Fibroblast of lung (primary cell): ENCODE data around the gene MYO5B. TPM values are rescaled to one million over a fixed set of nuclear protein-coding genes. Genes with fewer than 3 reads are reported as not detected.

Experiments
- DNase-seq, 2 donors: peaks; one replicate each; pipeline versions ENCODE4 v3.0.0 to v3.0.0-alpha.2; 2010; ENCODE audit warnings: low read depth in 2 of 2
- H2AFZ ChIP-seq: 2 replicates; pipeline ENCODE4 v1.5.1; 2012; ENCODE audit warnings: low read length, control low read depth, inconsistent platforms
- H3K27ac ChIP-seq: 2 replicates; pipeline ENCODE4 v1.5.1; 2011; ENCODE audit warnings: low read length, control low read depth; ENCODE audit not compliant: insufficient read depth
- H3K27me3 ChIP-seq: 2 replicates; pipeline ENCODE4 v1.5.1; 2011; ENCODE audit warnings: mild to moderate bottlenecking, low read length; ENCODE audit not compliant: control insufficient read depth, insufficient read depth
- H3K36me3 ChIP-seq: 2 replicates; pipeline ENCODE4 v1.5.1; 2011; ENCODE audit warnings: low read length; ENCODE audit not compliant: control insufficient read depth, insufficient read depth
- H3K4me1 ChIP-seq: 2 replicates; pipeline ENCODE4 v1.5.1; 2011; ENCODE audit warnings: low read length; ENCODE audit not compliant: control insufficient read depth, insufficient read depth; ENCODE audit errors: extremely low read depth
- H3K4me2 ChIP-seq: 2 replicates; pipeline ENCODE4 v1.5.1; 2011; ENCODE audit warnings: low read length, control low read depth; ENCODE audit not compliant: insufficient read depth; ENCODE audit errors: extremely low read depth
- H3K4me3 ChIP-seq, 4 experiments: fragments of 200-600 bp in 1 of 4; sonication (generic) in 1 of 4; replicated peaks in 1 of 4; 2 replicates each; pipeline ENCODE4 v1.5.1; 2011 to 2016; ENCODE audit warnings: low read length in 4 of 4, low read depth in 3 of 4, mild to moderate bottlenecking in 3 of 4, control low read depth in 2 of 4, inconsistent platforms in 1 of 4, mixed read lengths in 1 of 4; ENCODE audit not compliant: insufficient read depth in 1 of 4; ENCODE audit errors: control extremely low read depth in 1 of 4
- H3K79me2 ChIP-seq: 2 replicates; pipeline ENCODE4 v1.5.1; 2012; ENCODE audit warnings: mild to moderate bottlenecking, low read length, inconsistent platforms; ENCODE audit not compliant: control insufficient read depth, insufficient read depth
- H3K9ac ChIP-seq: 2 replicates; pipeline ENCODE4 v1.5.1; 2011; ENCODE audit warnings: mild to moderate bottlenecking, low read length, control low read depth; ENCODE audit not compliant: insufficient read depth
- H3K9me3 ChIP-seq: 2 replicates; pipeline ENCODE4 v1.5.1; 2012; ENCODE audit warnings: low read depth, low read length; ENCODE audit not compliant: control insufficient read depth, insufficient read depth
- H4K20me1 ChIP-seq: 2 replicates; pipeline ENCODE4 v1.5.1; 2011; ENCODE audit warnings: low read length; ENCODE audit not compliant: control insufficient read depth, insufficient read depth; ENCODE audit errors: extremely low read depth
- EZH2 ChIP-seq: IDR thresholded peaks from 2 replicates; pipeline ENCODE4 v1.5.1; 2012; ENCODE audit warnings: low read length, control low read depth, mild to moderate bottlenecking; ENCODE audit errors: missing control alignments
- polyA plus RNA-seq, 2 donors: library from polyadenylated mRNA; depleted of rRNA in 1 of 2; stranded (reverse) in 1 of 2; unstranded in 1 of 2; fragments of >200 nt; gene quantifications; 2 replicates each; pipeline ENCODE4 v1.2.1, GENCODE V29; 2011 to 2012; ENCODE audit warnings: missing spikeins in 1 of 2
- total RNA-seq: library from RNA; depleted of rRNA; stranded (reverse); fragments of >200 nt; gene quantifications from 2 replicates; pipeline ENCODE4 v1.2.1, GENCODE V29; 2014
- TF ChIP-seq, protein P1 (sequence below), 2 donors: IDR thresholded peaks in 1 of 2; conservative IDR thresholded peaks in 1 of 2; 1 replicate in 1 of 2; 2 replicates in 1 of 2; pipeline ENCODE4 v1.5.1; 2011 to 2012; ENCODE audit warnings: low read length in 2 of 2, control low read depth in 1 of 2, inconsistent platforms in 1 of 2, low read depth in 1 of 2, mild to moderate bottlenecking in 1 of 2

Gene MYO5B
- total and polyA plus RNA-seq, 2 donors (not counting 1 experiment from before 2014, with no cell fraction given) = under 0.01 to 0.06 TPM

DNA sequence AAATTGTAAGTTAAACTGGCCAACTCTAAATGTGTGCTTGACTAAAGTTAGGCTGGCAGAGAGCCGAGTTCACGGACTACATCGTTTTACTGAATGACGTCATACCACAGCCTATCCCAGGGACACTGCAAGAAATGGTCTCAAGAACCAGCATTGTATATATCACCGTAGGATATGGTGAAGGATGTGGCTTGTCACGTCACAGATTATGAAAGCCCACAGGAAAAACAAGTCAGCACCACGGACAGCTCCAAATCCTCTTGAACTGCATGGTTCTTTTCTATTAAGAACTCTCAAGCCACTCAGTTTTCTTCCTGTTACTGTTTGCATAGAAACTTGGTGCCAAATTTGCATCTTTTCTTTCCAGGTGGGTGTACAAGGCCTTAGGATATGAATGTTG, 296.5 kb downstream of the MYO5B start:
- DNase-seq = peak; percentile 67 to 76
- Histone ChIP-seq H3K27me3 (no peaks in the 10 kb centered on the region), H3K9ac (no peak overlapping the region), H3K9me3 (no peaks in the 10 kb centered on the region), H3K4me1 (no peaks in the 10 kb centered on the region), H3K4me2 (no peak overlapping the region), H3K27ac (no peak overlapping the region), H3K4me3 (no peak overlapping the region), H3K79me2 (no peaks in the 10 kb centered on the region), H4K20me1 (no peaks in the 10 kb centered on the region), H3K36me3 (no peaks in the 10 kb centered on the region), H2AFZ (no peak overlapping the region)
- TF ChIP-seq EZH2 = no peak
- TF ChIP-seq, protein P1, sequence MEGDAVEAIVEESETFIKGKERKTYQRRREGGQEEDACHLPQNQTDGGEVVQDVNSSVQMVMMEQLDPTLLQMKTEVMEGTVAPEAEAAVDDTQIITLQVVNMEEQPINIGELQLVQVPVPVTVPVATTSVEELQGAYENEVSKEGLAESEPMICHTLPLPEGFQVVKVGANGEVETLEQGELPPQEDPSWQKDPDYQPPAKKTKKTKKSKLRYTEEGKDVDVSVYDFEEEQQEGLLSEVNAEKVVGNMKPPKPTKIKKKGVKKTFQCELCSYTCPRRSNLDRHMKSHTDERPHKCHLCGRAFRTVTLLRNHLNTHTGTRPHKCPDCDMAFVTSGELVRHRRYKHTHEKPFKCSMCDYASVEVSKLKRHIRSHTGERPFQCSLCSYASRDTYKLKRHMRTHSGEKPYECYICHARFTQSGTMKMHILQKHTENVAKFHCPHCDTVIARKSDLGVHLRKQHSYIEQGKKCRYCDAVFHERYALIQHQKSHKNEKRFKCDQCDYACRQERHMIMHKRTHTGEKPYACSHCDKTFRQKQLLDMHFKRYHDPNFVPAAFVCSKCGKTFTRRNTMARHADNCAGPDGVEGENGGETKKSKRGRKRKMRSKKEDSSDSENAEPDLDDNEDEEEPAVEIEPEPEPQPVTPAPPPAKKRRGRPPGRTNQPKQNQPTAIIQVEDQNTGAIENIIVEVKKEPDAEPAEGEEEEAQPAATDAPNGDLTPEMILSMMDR (conservative IDR thresholded peaks at IDR 0.05 in 1 of 2, IDR thresholded peaks at IDR 0.05 in 1 of 2; ENCODE audit: low read depth in 1 of 2, low read length in 2 of 2) = no peak

DNA sequence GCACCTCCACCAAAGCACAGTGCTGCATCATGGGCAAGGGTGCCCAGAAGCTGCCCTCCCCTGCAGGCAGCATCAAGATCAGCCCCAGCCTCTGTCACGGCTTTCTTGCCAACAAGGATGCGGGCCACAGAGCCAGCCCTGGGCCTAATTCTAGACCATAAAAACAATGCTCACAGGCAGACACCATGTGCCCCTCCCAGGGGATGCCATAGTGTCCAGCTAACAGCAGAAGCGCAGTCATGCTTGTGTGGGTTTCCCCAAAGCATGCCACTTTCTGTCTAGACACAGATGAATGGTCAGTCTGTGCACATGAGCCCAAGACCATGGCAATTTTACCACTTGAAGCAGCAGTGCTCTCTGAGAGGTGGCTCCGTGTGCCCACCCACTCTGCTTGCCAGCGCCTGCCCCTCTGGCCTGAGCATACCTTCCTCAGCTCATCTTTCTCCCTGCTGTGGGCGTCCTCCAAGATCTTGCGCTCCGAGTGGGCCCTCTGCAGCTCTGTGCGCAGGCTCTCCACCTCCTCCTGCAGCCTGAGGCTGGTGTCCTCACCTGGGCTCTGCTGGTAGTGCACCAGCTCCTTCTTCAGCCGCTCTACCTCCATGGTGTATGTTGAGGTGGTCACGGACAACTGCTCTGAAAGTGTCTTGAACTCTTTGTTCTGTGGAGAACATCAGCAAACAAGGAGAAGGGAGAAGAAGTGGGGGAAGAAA, 300.3 kb downstream of the MYO5B start:
- no peak overlapping the region for H2AFZ ChIP-seq
- no peaks in the 10 kb centered on the region for H3K27me3 ChIP-seq
- no peak for DNase-seq
- no peaks in the 10 kb centered on the region for H3K9me3 ChIP-seq
- no peak overlapping the region for H3K9ac ChIP-seq
- H3K79me2 ChIP-seq = no peaks in the 10 kb centered on the region
- H3K4me1 ChIP-seq = no peaks in the 10 kb centered on the region
- no peaks in the 10 kb centered on the region for H4K20me1 ChIP-seq
- H3K36me3 ChIP-seq = no peaks in the 10 kb centered on the region
- no peak overlapping the region for H3K4me2 ChIP-seq
- no peak overlapping the region for H3K27ac ChIP-seq
- no peak overlapping the region for H3K4me3 ChIP-seq
- TF ChIP-seq, protein P1 (conservative IDR thresholded peaks at IDR 0.05 in 1 of 2, IDR thresholded peaks at IDR 0.05 in 1 of 2; ENCODE audit: low read depth in 1 of 2, low read length in 2 of 2) = no peak
- TF ChIP-seq EZH2 = no peak

DNA sequence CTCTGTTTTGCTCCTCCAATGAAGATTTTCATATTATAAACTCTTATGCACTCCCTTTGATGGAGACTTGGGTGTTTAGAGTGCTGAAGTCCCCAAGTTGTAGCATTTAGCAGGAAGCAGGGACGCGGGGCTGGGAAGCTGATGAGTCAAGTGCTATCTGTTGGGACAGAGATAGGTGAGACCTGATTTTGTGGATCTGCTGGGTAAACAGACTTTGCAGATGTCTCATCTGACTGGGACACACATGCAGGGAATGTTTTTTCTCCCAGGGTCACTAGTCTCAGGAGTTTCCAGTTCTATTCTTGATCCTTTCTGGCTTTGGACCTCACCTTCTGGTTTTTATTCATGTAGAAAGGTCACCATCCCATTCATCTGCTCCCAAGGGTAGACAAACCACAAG, 301.9 kb downstream of the MYO5B start:
- Histone ChIP-seq H3K36me3 (no peaks in the 10 kb centered on the region), H2AFZ (no peak overlapping the region), H3K4me2 (no peak overlapping the region), H3K9ac (no peak overlapping the region), H3K27me3 (no peaks in the 10 kb centered on the region), H4K20me1 (no peaks in the 10 kb centered on the region), H3K79me2 (no peaks in the 10 kb centered on the region), H3K4me1 (no peaks in the 10 kb centered on the region), H3K4me3 (no peak overlapping the region), H3K9me3 (no peaks in the 10 kb centered on the region), H3K27ac (no peak overlapping the region)
- TF ChIP-seq, protein P1 (conservative IDR thresholded peaks at IDR 0.05 in 1 of 2, IDR thresholded peaks at IDR 0.05 in 1 of 2; ENCODE audit: low read depth in 1 of 2, low read length in 2 of 2) = no peak
- TF ChIP-seq EZH2 = no peak
- no peak for DNase-seq
